ENCODE results near the gene TNRC6B. TPM values are rescaled to one million over a fixed set of nuclear protein-coding genes. Genes with fewer than 3 reads are reported as not detected.
A peak's percentile ranks its signal among the peaks of the same experiment; 100 is the strongest.

The TNRC6B gene
- total RNA-seq, 2 experiments from 2014 or later, result 37.9 TPM

GRCh38 chr22:40252146-40252545, 74.4 kb downstream of the TNRC6B start:
- peaks cover 11% of the 10 kb centered on the region for H3K36me3 Mint-ChIP-seq (ENCODE audit: low read depth)
- intact Hi-C loops (cut with micrococcal nuclease), result no loop called here
- CTCF ChIA-PET, result no interaction called here

GRCh38 chr22:40256516-40256915, 78.8 kb downstream of the TNRC6B start:
- no peaks in the 10 kb centered on the region for H3K9me3 Mint-ChIP-seq
- peaks cover 60% of the 10 kb centered on the region for H3K4me1 Mint-ChIP-seq (ENCODE audit: low read depth)
- DNase-seq, result no peak
- CTCF ChIA-PET, result interaction anchor here (1.0 kb wide), 1 partner anchor 15 kb away, joined by 3 read pairs; no protein-coding TSS in a partner anchor
- intact Hi-C loops (cut with micrococcal nuclease), result no loop called here
- H3K27ac Mint-ChIP-seq, result no peak overlapping the region
- no peaks in the 10 kb centered on the region for H3K27me3 Mint-ChIP-seq (ENCODE audit: low read depth)
- H3K36me3 Mint-ChIP-seq (ENCODE audit: low read depth), result peaks cover 20% of the 10 kb centered on the region
- no peak overlapping the region for H3K4me3 Mint-ChIP-seq

More at GRCh38 chr22:40252146-40252545, 74.4 kb downstream of the TNRC6B start:
- Mint-ChIP-seq H3K27me3 (ENCODE audit: low read depth) (no peaks in the 10 kb centered on the region), H3K4me3 (no peak overlapping the region), H3K9me3 (no peaks in the 10 kb centered on the region), H3K27ac (no peak overlapping the region), H3K4me1 (ENCODE audit: low read depth) (peaks cover 75% of the 10 kb centered on the region)
- DNase-seq, result no peak

- H3K4me3 Mint-ChIP-seq, result no peak overlapping the region
Observed at GRCh38 chr22:40258017-40258416, 80.3 kb downstream of the TNRC6B start.

GRCh38 chr22:40258501-40258915, 80.8 kb downstream of the TNRC6B start:
- intact Hi-C loops (cut with micrococcal nuclease), result loop anchor here (1.0 to 2.0 kb wide), 4 partner anchors 8 to 32 kb away; no protein-coding TSS in a partner anchor
- no peak overlapping the region for H3K4me3 Mint-ChIP-seq
- H3K9me3 Mint-ChIP-seq, result no peaks in the 10 kb centered on the region
- H3K27ac Mint-ChIP-seq, result peak overlapping the region; percentile 66
- CTCF ChIA-PET, result interaction anchor here (1.0 kb wide), 1 partner anchor 127 kb away, joined by 3 read pairs; no protein-coding TSS in a partner anchor
- DNase-seq, result peak; percentile 46
- H3K4me1 Mint-ChIP-seq (ENCODE audit: low read depth), result peaks cover 59% of the 10 kb centered on the region
- H3K36me3 Mint-ChIP-seq (ENCODE audit: low read depth), result peaks cover 27% of the 10 kb centered on the region
- H3K27me3 Mint-ChIP-seq (ENCODE audit: low read depth), result no peaks in the 10 kb centered on the region

More at GRCh38 chr22:40258017-40258416, 80.3 kb downstream of the TNRC6B start:
- Mint-ChIP-seq H3K27ac (peak overlapping the region; percentile 66), H3K4me1 (ENCODE audit: low read depth) (peaks cover 58% of the 10 kb centered on the region), H3K27me3 (ENCODE audit: low read depth) (no peaks in the 10 kb centered on the region), H3K36me3 (ENCODE audit: low read depth) (peaks cover 25% of the 10 kb centered on the region), H3K9me3 (no peaks in the 10 kb centered on the region)
- no peak for DNase-seq
- intact Hi-C loops (cut with micrococcal nuclease), result loop anchor here (1.0 to 2.0 kb wide), 4 partner anchors 8 to 33 kb away; no protein-coding TSS in a partner anchor
- CTCF ChIA-PET, result interaction anchor here (0.6 to 1.0 kb wide), 2 partner anchors 81 to 127 kb away, joined by 3 read pairs; no protein-coding TSS in a partner anchor

GRCh38 chr22:40261783-40262182, 84.1 kb downstream of the TNRC6B start:
- Mint-ChIP-seq H3K36me3 (ENCODE audit: low read depth) (peaks cover 49% of the 10 kb centered on the region), H3K27ac (no peak overlapping the region), H3K4me3 (no peak overlapping the region), H3K27me3 (ENCODE audit: low read depth) (no peaks in the 10 kb centered on the region), H3K4me1 (ENCODE audit: low read depth) (peaks cover 64% of the 10 kb centered on the region), H3K9me3 (no peaks in the 10 kb centered on the region)
- CTCF ChIA-PET, result interaction anchor here (1.1 kb wide), 1 partner anchor 9 kb away, joined by 3 read pairs; no protein-coding TSS in a partner anchor
- intact Hi-C loops (cut with micrococcal nuclease), result no loop called here
- no peak for DNase-seq

GRCh38 chr22:40263191-40263590, 85.5 kb downstream of the TNRC6B start:
- no peaks in the 10 kb centered on the region for H3K27me3 Mint-ChIP-seq (ENCODE audit: low read depth)
- no peak overlapping the region for H3K4me3 Mint-ChIP-seq
- no peaks in the 10 kb centered on the region for H3K9me3 Mint-ChIP-seq
- H3K4me1 Mint-ChIP-seq (ENCODE audit: low read depth), result peaks cover 52% of the 10 kb centered on the region
- intact Hi-C loops (cut with micrococcal nuclease), result no loop called here
- no peak for DNase-seq
- CTCF ChIA-PET, result interaction anchor here (0.6 to 1.1 kb wide), 4 partner anchors 8 to 319 kb away, joined by 3 read pairs; no protein-coding TSS in a partner anchor
- H3K36me3 Mint-ChIP-seq (ENCODE audit: low read depth), result peaks cover 51% of the 10 kb centered on the region
- H3K27ac Mint-ChIP-seq, result no peak overlapping the region

GRCh38 chr22:40265783-40266182, 88.1 kb downstream of the TNRC6B start:
- intact Hi-C loops (cut with micrococcal nuclease), result no loop called here
- no peak overlapping the region for H3K4me3 Mint-ChIP-seq
- DNase-seq, result peak; percentile 25
- no peaks in the 10 kb centered on the region for H3K9me3 Mint-ChIP-seq
- H3K4me1 Mint-ChIP-seq (ENCODE audit: low read depth), result peaks cover 38% of the 10 kb centered on the region
- peak overlapping the region; percentile 66 for H3K27ac Mint-ChIP-seq
- peaks cover 46% of the 10 kb centered on the region for H3K36me3 Mint-ChIP-seq (ENCODE audit: low read depth)
- CTCF ChIA-PET, result no interaction called here
- no peaks in the 10 kb centered on the region for H3K27me3 Mint-ChIP-seq (ENCODE audit: low read depth)

- no peak for DNase-seq
- Mint-ChIP-seq H3K27ac (no peak overlapping the region), H3K4me1 (ENCODE audit: low read depth) (peaks cover 21% of the 10 kb centered on the region), H3K4me3 (no peak overlapping the region), H3K36me3 (ENCODE audit: low read depth) (peaks cover 18% of the 10 kb centered on the region), H3K27me3 (ENCODE audit: low read depth) (no peaks in the 10 kb centered on the region), H3K9me3 (no peaks in the 10 kb centered on the region)
- CTCF ChIA-PET, result interaction anchor here (0.6 to 1.0 kb wide), 2 partner anchors 78 to 214 kb away, joined by 3 to 4 read pairs; no protein-coding TSS in a partner anchor
- intact Hi-C loops (cut with micrococcal nuclease), result no loop called here
Observed at GRCh38 chr22:40270031-40270430, 92.3 kb downstream of the TNRC6B start.

GRCh38 chr22:40270748-40271373, 93.1 kb downstream of the TNRC6B start:
- CTCF ChIA-PET, result interaction anchor here (0.7 to 1.0 kb wide), 2 partner anchors 8 to 78 kb away, joined by 3 to 4 read pairs; no protein-coding TSS in a partner anchor
- Mint-ChIP-seq H3K27ac (no peak overlapping the region), H3K4me1 (ENCODE audit: low read depth) (peaks cover 21% of the 10 kb centered on the region), H3K9me3 (no peaks in the 10 kb centered on the region), H3K4me3 (no peak overlapping the region), H3K27me3 (ENCODE audit: low read depth) (no peaks in the 10 kb centered on the region), H3K36me3 (ENCODE audit: low read depth) (peaks cover 10% of the 10 kb centered on the region)
- intact Hi-C loops (cut with micrococcal nuclease), result no loop called here
- DNase-seq, result no peak

GRCh38 chr22:40271440-40271839, 93.7 kb downstream of the TNRC6B start:
- no peaks in the 10 kb centered on the region for H3K27me3 Mint-ChIP-seq (ENCODE audit: low read depth)
- H3K4me1 Mint-ChIP-seq (ENCODE audit: low read depth), result peaks cover 22% of the 10 kb centered on the region
- peaks cover 4% of the 10 kb centered on the region for H3K36me3 Mint-ChIP-seq (ENCODE audit: low read depth)
- intact Hi-C loops (cut with micrococcal nuclease), result no loop called here
- H3K9me3 Mint-ChIP-seq, result no peaks in the 10 kb centered on the region
- no peak for DNase-seq
- H3K27ac Mint-ChIP-seq, result no peak overlapping the region
- H3K4me3 Mint-ChIP-seq, result no peak overlapping the region
- CTCF ChIA-PET, result interaction anchor here (0.7 kb wide), 1 partner anchor 9 kb away, joined by 3 read pairs; no protein-coding TSS in a partner anchor

- DNase-seq, result no peak
- H3K36me3 Mint-ChIP-seq (ENCODE audit: low read depth), result peaks cover 5% of the 10 kb centered on the region
- H3K27me3 Mint-ChIP-seq (ENCODE audit: low read depth), result no peaks in the 10 kb centered on the region
- no peaks in the 10 kb centered on the region for H3K9me3 Mint-ChIP-seq
- no peak overlapping the region for H3K4me3 Mint-ChIP-seq
- intact Hi-C loops (cut with micrococcal nuclease), result no loop called here
- CTCF ChIA-PET, result interaction anchor here (1.6 kb wide), 1 partner anchor 74 kb away, joined by 4 read pairs; no protein-coding TSS in a partner anchor
- H3K4me1 Mint-ChIP-seq (ENCODE audit: low read depth), result peaks cover 38% of the 10 kb centered on the region
- peak overlapping the region; percentile 12 for H3K27ac Mint-ChIP-seq
Observed at GRCh38 chr22:40273319-40273718, 95.6 kb downstream of the TNRC6B start.

GRCh38 chr22:40276996-40277823, 99.5 kb downstream of the TNRC6B start:
- H3K27me3 Mint-ChIP-seq (ENCODE audit: low read depth), result no peaks in the 10 kb centered on the region
- H3K4me1 Mint-ChIP-seq (ENCODE audit: low read depth), result peaks cover 48% of the 10 kb centered on the region
- intact Hi-C loops (cut with micrococcal nuclease), result loop anchor here (1.0 to 5.0 kb wide), 5 partner anchors 12 to 71 kb away; no protein-coding TSS in a partner anchor
- peaks cover 6% of the 10 kb centered on the region for H3K36me3 Mint-ChIP-seq (ENCODE audit: low read depth)
- CTCF ChIA-PET, result interaction anchor here (2.1 kb wide), 1 partner anchor 71 kb away, joined by 6 read pairs; no protein-coding TSS in a partner anchor
- no peak for DNase-seq
- H3K9me3 Mint-ChIP-seq, result no peaks in the 10 kb centered on the region
- H3K27ac Mint-ChIP-seq, result peak overlapping the region; percentile 93
- H3K4me3 Mint-ChIP-seq, result no peak overlapping the region

Data from activated naive CD4-positive, alpha-beta T cell treated with anti-CD3 and anti-CD28 coated beads for 36 hours (primary cell).